HPDE6-E6E7 (cell line): Measurements from ENCODE around the gene COASY.
"Not testable (repeated sequence)": the region's sequence is repeated elsewhere in the genome, so short reads cannot be mapped to it uniquely, and the experiment has no call there.

Experiments
- DNase-seq: peaks from one replicate; pipeline ENCODE4 v3.0.0; 2011; ENCODE audit warnings: missing footprints; ENCODE audit errors: extremely low spot score

The COASY gene

DNA sequence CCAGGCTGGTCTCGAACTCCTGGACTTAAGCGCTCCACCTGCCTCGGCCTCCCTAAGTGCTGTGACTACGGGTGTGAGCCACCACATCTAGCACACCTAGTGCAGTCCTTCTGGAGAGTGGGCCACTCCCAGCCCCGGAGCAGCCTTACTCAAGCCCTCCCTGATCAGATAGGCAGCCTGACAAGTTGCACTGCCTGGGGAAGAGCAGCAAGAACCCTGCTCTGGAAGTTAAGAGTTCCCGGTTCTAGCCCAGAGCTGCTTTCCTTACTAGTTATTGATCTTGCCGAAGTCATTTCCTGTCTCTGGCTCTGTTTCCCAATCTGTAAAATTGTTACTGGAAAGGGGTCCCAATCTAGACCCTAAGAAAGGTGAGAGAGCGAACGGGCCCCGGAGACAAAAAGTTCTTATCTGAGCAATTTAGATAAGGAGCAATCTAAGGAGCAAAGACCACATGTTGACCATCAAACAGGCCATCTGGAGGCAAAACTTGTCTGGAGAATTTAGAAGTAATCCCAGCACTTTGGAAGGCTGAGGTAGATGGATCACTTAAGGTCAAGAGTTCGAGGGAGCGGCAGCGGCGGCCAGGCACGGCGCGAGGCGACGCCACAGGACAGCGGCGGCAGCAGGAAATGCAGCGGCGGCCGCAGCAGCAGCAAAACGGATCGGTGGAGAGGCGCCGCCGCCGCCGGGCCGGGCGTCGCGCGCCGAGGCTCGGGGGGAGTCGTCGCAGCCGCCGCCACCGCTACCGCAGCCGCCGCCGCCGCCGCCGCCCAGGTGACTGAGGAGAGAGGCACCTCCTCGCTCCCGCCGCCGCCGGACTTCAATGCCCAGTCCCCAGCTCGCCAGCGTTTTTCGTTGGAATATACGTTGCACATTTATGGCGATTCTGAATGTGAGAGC is 30.2 kb upstream of the COASY start:
- DNase-seq: peak; percentile 39

DNA sequence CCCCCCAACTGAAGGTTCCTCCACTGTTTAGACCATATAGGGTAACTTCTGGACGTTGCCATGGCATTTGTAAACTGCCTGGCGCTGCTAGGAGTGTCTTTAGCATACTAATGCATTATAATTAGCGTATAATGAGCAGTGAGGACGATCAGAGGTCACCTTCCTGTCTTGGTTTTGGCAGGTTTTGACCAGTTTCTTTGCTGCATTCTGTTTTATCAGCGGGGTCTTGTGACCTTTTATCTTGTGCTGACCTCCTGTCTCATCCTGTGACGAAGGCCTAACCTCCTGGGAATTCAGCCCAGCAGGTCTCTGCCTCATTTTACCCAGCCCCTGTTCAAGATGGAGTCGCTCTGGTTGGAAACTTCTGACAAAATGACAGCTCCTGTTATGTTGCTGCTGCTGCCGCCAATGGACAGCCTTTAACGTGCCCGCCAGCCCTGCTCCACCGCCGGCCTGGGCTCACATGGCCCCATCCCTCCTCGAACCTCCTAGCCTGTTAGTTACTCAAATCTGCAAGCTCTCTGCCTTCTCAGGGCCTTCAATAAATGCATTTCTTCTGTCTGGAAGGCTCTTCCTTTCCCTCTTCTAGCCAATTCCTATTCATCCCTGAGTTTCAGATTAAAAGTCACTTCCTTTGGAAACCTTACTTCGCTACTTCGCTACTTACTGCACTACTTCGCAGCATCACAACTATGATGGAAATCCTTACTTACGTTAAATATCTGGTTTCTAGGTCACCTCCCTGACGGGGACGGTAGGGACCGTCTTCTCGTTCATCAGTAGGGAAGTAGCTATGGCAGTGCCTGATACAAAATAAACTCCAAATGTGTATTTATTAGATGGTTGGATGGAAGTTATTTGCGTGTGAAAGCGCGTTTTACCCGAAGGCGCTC is 26.5 kb upstream of the COASY start:
- no peak for DNase-seq

DNA sequence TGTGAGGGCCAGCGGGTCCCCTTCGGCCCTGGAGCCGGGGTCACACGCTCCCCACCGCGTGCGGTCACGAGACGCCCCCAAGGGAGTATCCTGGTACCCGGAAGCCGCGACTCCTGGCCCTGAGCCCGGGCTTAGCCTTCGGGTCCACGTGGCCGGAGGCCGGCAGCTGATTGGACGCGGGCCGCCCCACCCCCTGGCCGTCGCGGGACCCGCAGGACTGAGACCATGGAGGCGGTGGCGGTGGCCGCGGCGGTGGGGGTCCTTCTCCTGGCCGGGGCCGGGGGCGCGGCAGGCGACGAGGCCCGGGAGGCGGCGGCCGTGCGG is 25.9 kb upstream of the COASY start, which contains the start of gene NAGLU:
TSS of gene NAGLU (plus strand) at position 194 of the 324 bp plus-strand sequence. CDS start at position 226, 32 bp downstream.
- DNase-seq: peak; percentile 94

DNA sequence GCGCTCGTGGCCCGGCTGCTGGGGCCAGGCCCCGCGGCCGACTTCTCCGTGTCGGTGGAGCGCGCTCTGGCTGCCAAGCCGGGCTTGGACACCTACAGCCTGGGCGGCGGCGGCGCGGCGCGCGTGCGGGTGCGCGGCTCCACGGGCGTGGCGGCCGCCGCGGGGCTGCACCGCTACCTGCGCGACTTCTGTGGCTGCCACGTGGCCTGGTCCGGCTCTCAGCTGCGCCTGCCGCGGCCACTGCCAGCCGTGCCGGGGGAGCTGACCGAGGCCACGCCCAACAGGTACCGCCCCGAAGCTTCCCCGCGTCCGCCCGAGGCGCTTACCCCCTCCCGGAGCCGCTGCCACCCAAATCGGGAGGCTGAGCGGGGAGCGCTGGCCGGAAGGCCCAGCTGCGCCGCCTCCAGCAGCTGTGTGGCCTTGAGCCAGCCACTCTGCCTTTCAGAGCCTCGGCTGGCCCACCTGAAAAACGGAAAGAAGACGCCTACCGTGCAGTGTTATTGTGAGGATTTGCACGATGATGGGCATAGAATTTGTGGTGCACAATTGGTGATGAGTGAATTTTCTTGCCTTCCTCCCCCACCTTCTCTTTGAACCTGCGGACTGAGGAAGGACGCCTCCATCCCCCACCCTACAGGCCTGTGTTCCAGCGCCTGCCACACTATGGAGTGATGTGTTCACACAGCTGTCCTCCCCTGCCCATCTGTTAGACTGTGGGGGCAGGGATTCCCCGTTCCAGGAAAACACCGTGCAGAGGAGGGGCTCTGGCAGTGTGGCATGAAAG is 25.4 kb upstream of the COASY start:
- DNase-seq: peak; percentile 81

DNA sequence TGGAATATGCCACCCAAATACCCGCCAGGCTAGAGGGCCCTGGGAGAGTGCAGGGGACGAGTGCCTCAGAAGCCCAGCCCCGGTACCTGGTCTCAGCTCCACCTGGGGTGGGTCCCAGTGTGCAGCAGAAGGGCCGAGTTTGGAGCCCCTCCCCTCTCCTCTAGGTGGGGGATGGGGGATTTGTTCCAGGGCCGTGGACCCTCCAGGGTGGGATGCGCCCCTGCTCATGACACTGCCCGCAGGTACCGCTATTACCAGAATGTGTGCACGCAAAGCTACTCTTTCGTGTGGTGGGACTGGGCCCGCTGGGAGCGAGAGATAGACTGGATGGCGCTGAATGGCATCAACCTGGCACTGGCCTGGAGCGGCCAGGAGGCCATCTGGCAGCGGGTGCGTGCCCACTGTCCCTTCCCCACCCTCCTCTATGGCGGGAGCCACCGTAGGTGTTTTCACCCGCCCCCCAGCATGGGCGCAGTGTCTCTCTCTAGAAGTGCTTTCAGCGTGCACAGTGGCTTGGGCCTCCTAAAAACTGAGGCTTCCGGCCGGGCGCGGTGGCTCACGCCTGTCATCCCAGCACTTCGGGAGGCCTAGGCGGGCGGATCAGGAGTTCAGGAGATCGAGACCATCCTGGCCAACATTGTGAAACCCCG is 24.7 kb upstream of the COASY start:
- DNase-seq: no peak

DNA sequence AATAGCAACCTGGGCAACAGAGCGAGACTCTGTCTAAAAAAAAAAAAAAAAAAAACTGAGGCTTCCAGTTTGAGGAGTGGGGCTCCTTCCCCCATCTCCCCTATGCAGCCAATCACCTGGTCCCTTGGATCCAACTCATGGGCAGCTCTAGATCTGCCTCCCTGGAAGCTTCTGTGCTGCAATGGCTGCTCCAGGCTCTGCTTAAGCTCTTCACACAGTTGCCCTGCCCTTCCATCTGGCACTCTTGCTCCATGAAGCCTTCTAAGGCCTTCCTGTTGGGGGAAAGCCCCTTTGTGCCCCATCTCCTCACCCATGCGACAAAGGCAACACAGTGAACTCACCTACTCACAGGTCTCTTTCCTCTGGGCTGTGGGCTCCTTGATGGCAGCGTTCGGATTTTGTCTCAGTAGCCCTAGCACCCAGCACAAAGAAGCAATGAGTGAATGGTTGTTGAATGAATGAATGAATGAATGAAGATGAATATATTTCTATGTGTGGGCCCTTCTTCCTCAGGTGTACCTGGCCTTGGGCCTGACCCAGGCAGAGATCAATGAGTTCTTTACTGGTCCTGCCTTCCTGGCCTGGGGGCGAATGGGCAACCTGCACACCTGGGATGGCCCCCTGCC is 24.0 kb upstream of the COASY start:
- no peak for DNase-seq

DNA sequence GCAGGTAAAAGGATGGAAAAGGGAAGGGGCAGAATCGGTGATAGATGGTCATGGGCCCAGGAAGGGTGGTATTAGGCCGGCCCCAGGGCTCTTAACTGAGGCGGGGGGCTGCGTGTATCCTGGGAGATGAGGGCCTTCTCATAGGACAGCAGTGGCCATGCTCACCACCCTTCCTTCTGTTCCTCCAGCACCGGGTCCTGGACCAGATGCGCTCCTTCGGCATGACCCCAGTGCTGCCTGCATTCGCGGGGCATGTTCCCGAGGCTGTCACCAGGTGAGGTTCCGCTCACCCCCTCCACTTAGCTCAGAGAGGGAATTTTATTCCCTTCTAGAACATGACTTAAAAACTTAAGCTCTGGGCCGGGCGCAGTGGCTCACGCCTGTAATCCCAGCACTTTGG is 23.5 kb upstream of the COASY start:
- no peak for DNase-seq

DNA sequence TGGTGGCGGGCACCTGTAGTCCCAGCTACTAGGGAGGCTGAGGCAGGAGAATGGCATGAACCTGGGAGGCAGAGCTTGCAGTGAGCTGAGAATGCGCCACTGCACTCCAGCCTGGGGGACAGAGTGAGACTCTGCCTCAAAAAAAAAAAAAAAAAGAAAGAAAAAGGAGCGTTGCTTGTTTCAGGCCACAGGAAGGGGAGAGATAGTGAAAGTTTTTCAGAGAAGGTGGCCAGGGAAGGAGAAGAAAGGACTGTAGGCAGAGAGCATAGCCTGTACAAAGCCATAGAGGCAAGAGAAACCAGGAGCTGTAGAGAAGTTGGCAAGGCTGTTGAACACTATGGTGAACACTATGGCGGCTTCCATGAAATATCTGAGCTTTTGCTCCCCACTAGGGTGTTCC is 21.4 kb upstream of the COASY start:
- not testable (repeated sequence) for DNase-seq

DNA sequence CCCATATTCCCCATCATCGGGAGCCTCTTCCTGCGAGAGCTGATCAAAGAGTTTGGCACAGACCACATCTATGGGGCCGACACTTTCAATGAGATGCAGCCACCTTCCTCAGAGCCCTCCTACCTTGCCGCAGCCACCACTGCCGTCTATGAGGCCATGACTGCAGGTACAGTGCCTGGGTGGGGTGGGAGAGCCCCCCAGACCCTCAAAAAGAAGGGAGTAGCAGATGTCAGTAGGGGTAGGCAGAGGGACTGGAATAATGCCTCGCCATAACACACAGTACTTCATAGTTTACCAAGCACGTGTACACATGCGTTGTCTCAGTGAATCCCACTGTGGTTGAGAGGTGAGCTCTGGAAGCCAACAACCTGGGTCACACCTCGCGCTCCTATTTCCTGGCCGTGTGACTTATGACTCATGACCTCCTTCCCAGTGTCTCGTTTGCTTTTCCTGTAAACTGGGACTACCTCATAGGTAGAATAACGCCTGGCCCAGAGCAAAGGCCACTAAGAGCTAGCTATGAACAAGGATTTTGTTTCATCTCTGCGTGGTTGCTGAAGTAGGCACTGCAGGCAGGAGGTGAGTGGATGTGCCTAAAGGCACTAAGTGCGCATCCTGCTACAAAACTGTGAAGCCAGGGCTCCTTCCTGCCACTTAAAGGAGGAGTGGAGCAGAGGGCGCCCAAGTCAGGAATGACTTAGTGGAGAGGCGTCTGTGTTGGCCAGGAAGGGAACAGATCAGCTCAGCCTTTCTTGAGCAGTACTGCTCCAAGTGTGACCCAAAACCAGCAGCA is 20.7 kb upstream of the COASY start:
- no peak for DNase-seq

DNA sequence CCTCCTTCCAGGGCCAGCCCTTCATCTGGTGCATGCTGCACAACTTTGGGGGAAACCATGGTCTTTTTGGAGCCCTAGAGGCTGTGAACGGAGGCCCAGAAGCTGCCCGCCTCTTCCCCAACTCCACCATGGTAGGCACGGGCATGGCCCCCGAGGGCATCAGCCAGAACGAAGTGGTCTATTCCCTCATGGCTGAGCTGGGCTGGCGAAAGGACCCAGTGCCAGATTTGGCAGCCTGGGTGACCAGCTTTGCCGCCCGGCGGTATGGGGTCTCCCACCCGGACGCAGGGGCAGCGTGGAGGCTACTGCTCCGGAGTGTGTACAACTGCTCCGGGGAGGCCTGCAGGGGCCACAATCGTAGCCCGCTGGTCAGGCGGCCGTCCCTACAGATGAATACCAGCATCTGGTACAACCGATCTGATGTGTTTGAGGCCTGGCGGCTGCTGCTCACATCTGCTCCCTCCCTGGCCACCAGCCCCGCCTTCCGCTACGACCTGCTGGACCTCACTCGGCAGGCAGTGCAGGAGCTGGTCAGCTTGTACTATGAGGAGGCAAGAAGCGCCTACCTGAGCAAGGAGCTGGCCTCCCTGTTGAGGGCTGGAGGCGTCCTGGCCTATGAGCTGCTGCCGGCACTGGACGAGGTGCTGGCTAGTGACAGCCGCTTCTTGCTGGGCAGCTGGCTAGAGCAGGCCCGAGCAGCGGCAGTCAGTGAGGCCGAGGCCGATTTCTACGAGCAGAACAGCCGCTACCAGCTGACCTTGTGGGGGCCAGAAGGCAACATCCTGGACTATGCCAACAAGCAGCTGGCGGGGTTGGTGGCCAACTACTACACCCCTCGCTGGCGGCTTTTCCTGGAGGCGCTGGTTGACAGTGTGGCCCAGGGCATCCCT is 18.5 kb upstream of the COASY start:
- DNase-seq: no peak

DNA sequence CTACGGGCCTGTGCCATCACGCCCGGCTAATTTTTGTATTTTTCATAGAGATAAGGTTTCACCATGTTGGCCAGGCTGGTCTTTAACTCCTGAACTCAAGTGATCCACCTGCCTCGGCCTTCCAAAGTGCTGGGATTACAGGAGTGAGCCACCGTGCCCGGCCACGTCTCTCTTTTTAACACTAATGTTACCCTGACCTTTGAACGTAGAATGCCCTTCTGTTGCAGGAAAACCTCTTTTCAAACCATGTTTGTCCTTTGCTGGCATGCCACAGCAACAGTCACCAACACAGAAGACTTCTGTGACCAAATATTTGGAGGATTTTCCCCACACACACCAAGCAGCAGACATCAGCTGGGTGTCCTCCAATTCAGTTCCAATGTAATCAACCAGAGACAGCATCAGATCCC is 17.1 kb upstream of the COASY start:
- DNase-seq: no peak

DNA sequence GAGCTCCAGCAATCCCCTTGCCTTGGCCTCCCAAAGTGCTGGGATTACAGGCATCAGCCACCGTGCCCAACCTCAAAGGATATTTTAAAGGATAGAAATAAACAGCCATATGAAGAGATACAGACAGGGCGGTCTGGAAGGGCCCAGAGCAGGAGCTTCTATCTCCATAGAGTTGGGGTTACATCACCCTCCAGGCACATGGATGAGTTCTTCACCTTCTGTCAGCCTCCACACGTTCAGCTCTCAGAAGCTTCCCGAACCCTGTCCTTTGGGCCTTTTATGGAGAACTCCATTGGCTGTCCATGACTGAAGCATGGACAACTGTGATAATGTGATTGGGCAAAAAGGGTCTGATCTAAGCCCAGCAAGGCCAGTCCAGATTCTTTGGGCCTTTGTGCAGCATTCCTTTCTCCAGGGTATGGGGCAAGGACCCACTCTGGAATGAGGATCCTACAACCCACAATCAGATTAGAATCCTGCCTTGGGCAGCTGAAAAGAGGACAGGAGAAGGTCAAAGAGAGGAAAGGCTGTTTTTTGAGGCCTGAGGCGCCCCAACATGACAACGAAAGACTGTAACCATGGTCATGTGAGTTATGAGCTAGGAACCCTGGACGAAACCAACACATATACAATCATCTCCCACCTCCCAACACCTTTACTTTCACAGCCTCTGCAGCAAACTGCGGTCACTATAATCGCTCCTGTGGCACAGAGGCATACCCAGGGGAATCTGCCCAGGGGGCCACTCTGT is 16.0 kb upstream of the COASY start:
- not testable (repeated sequence) for DNase-seq

DNA sequence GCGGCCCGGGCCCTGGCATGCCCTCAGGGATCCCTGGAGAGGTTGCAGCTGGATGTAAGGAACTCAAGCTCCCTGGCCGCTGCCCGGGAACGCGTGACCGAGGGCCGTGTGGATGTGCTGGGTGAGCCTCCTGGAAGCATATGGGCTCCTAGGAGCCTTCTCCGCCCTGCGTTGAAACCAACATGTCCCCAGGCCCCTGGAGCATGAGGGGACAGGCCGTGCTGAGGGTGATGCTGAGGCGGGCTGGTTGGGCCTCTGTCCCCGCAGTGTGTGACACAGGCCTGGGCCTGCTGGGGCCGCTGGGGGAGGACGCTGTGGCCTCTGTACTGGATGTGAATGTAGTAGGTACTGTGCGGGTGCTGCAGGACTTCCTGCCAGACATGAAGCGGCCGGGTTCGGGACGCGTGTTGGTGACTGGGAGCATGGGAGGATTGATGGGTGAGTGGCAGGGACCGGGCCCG is 14.9 kb upstream of the COASY start:
- no peak for DNase-seq

DNA sequence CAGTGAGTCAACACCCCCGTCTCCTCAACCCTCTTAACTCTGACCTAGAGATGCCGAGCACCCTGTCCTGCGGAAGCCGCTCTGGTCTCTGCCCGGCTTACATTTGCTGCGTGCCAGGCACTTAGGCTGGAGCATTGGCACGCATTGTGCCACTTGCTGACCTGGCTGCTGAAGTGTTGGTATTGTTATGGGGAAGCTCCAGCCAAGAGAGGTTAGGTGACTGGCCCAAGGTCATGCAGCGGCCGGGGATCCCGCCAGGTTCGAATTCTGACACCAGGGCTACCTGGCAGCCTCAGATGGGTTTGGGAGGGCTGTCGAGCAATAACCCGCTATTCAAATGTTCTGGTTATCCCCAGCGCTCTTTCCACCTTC is 14.3 kb upstream of the COASY start:
- DNase-seq: no peak

DNA sequence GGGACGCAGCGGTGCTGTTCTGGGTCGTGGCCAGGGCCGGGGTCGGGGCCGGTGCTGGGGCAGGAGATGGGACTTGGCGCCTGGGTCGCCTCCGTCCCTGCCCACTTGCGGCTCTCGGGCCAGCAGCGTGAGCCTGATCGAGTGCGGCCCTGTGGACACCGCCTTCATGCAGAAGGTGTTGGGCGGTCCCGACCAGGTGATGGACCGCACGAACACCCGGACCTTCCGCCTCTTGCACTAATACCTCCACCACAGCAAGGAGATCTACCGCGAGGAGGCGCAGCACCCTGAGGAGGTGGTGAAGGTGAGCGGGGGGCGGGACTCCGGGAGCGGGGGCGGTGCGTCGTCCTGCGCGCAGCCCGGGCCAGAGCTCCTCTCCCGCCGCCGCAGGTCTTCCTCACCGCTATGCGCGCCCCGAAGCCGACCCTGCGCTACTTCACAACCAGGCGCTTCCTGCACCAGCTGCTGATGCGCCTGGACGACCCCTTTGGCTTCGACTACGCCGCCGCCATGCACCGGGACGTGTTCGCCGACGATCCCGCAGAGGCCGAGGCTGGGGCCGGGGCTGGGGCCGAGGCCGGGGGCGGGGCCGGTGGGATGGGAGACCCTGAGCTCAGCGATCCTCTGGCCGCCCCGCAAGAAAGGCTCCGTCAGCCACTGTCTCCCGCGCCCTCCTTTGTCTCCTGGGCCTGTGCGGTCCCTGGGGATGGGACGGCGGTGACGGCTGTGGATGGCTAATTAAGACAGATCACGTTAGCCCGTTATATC is 13.7 kb upstream of the COASY start:
- DNase-seq: peak; percentile 84

DNA sequence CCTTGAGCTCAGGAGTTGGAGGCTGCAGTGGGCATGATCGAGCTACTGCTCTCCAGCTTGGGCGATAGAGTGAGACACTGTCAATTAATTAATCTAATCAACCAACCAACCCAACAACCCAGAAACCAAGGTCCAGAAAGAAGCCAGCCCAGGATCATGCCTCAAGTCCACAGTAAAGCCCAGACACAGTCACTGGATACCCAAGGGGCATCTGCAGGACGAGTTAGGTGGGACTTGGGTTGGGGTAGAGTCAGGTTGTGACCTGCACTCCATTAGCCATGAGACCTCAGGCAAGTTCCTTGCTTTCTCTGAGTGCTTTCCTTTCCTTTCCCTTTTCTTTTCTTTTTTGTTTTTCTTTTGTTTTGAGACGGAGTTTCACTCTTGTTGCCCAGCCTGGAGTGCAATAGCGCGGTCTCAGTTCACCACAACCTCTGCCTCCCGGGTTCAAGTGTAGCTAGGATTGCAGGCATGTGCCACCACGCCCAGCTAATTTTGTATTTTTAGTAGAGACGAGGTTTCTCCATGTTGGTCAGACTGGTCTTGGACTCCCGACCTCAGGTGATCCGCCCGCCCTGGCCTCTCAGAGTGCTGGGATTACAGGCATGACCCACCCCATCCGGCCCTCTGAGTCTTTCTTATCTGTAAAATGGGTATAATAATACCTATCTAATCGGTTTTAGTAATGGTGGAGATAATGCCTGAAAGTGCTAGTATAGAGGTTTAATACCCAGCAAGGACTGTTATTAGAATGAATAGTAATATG is 12.8 kb upstream of the COASY start:
- DNase-seq: no peak

DNA sequence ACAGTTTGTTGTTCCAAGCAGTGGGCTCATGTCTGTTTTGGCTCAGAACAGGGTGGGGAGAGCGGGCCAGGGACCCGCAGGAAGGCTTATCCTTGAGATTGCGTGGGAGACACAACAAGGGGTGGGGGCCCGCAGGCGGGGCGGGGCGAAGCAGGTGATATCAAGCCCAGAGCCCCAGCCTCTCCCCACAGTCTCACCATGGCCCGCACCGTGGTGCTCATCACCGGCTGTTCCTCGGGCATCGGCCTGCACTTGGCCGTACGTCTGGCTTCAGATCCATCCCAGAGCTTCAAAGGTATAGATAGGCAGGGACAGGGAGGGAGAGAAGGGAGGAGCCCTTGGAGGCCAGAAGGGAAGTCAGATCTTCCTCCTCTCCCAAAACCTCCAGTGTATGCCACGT is 9.2 kb upstream of the COASY start, which contains the start of gene HSD17B1:
TSS of gene HSD17B1 (plus strand) at position 188 of the 400 bp plus-strand sequence. CDS start at position 199, 11 bp downstream.
- DNase-seq: not testable (repeated sequence)
